PC-3 (cell line): ENCODE results near the gene TBC1D14. TPM values are rescaled to one million over a fixed set of nuclear protein-coding genes. Genes with fewer than 3 reads are reported as not detected.

Experiments used
- ATAC-seq: fragments of 200-7000 bp; cut with Tn5 transposase; 2 replicates; pipeline ENCODE4 v1.9.1; 2020; ENCODE audit warnings: mild to moderate bottlenecking, moderate library complexity
- BruUV-seq: library from RNA; stranded (reverse); fragments of 400-500 nt; replicated peaks from 2 replicates; lab custom pipeline; 2021; lab: Mats Ljungman, UMichigan
- CTCF ChIA-PET: fragments of 300-600 bp; sonication (Branson Sonifier 250); formaldehyde crosslinking; loops from one replicate; lab custom pipeline; 2022; ENCODE audit warnings: antibody characterized with exemption; lab: Charles Lee
- POLR2A ChIA-PET: fragments of 300-600 bp; sonication (Branson Sonifier 250); formaldehyde crosslinking; loops from one replicate; lab custom pipeline; 2022; ENCODE audit warnings: antibody characterized with exemption; ENCODE audit not compliant: unreplicated experiment; lab: Charles Lee
- DNase-seq: peaks from one replicate; pipeline ENCODE4 v3.0.0-alpha.2; 2015
- H2AFZ ChIP-seq: fragments of 300-600 bp; sonication (generic); 2 replicates; pipeline ENCODE4 v1.6.0; 2016; ENCODE audit warnings: antibody characterized with exemption, low read length
- H3F3A ChIP-seq: fragments of 300-600 bp; sonication (generic); one replicate; pipeline ENCODE4 v1.6.0; 2017; ENCODE audit warnings: antibody characterized with exemption, low read length, control low read depth, mild to moderate bottlenecking; ENCODE audit not compliant: unreplicated experiment
- H3K27ac ChIP-seq: fragments of 300-600 bp; sonication (generic); 2 replicates; pipeline ENCODE4 v1.5.1; 2016; ENCODE audit warnings: mild to moderate bottlenecking, low read length
- H3K27me3 ChIP-seq: fragments of 300-600 bp; sonication (generic); 2 replicates; pipeline ENCODE4 v1.6.1; 2016; ENCODE audit warnings: low read length, mixed read lengths
- H3K36me3 ChIP-seq: fragments of 300-600 bp; sonication (generic); 2 replicates; pipeline ENCODE4 v1.6.1; 2016; ENCODE audit warnings: low read depth, mixed run types, low read length, mixed read lengths
- H3K4me1 ChIP-seq: fragments of 300-600 bp; sonication (generic); 2 replicates; pipeline ENCODE4 v1.5.1; 2016; ENCODE audit warnings: low read length; ENCODE audit not compliant: insufficient read depth
- H3K4me2 ChIP-seq: fragments of 300-600 bp; sonication (generic); 2 replicates; pipeline ENCODE4 v1.6.0; 2016; ENCODE audit warnings: low read length
- H3K4me3 ChIP-seq: fragments of 300-600 bp; sonication (generic); 2 replicates; pipeline ENCODE4 v1.5.1; 2016; ENCODE audit warnings: mild to moderate bottlenecking, low read length, mixed read lengths
- H3K79me2 ChIP-seq: fragments of 300-600 bp; sonication (generic); 2 replicates; pipeline ENCODE4 v1.6.1; 2017; ENCODE audit warnings: low read length, mixed read lengths
- H3K9ac ChIP-seq: fragments of 300-600 bp; sonication (generic); 2 replicates; pipeline ENCODE4 v1.6.0; 2016; ENCODE audit warnings: mild to moderate bottlenecking, low read length
- H3K9me2 ChIP-seq: fragments of 300-600 bp; sonication (generic); replicated peaks from 2 replicates; pipeline ENCODE4 v1.6.1; 2016; ENCODE audit warnings: mixed run types, low read length, mixed read lengths
- H3K9me3 ChIP-seq: fragments of 300-600 bp; sonication (generic); 2 replicates; pipeline ENCODE4 v1.6.1; 2016; ENCODE audit warnings: low read length, mixed read lengths
- H4K20me1 ChIP-seq: fragments of 300-600 bp; sonication (generic); 2 replicates; pipeline ENCODE4 v1.6.1; 2016; ENCODE audit warnings: low read length, mixed read lengths
- CTCF ChIP-seq: fragments of 300-600 bp; sonication (generic); conservative IDR thresholded peaks from 2 replicates; pipeline ENCODE4 v1.5.1; 2017; ENCODE audit warnings: antibody characterized with exemption, low read depth, mild to moderate bottlenecking, low read length
- EZH2 ChIP-seq: fragments of 300-600 bp; sonication (generic); IDR thresholded peaks from one replicate; pipeline ENCODE4 v1.6.1; 2017; ENCODE audit warnings: antibody characterized with exemption, mild to moderate bottlenecking, low read length; ENCODE audit not compliant: unreplicated experiment
- EZH2phosphoT487 ChIP-seq: fragments of 300-600 bp; sonication (generic); IDR thresholded peaks from 2 replicates; pipeline ENCODE4 v1.6.1; 2018; ENCODE audit warnings: mild to moderate bottlenecking, antibody characterized with exemption, low read length, borderline replicate concordance
- intact Hi-C: fragments of 100-400 bp; cut with micrococcal nuclease; formaldehyde crosslinking; loops from 2 replicates; pipeline ENCODE4 v1.9.0; 2023
- total RNA-seq: library from RNA; depleted of rRNA; stranded (reverse); fragments of >200 nt; gene quantifications from 2 replicates; pipeline ENCODE4 v1.2.3, GENCODE V29; 2014

Gene TBC1D14
- total RNA-seq, 1 experiment from 2014 or later: 33.0 TPM

- no TSS peak for BruUV-seq
- H4K20me1 ChIP-seq: peaks cover 6% of the 10 kb centered on the region; the same call in 1 of the 2 replicates
Observed at GRCh38 chr4:7044137-7044930, 134.7 kb downstream of the TBC1D14 start.

GRCh38 chr4:7045553-7045952 is 135.9 kb downstream of the TBC1D14 start:
- no peak overlapping the region for H2AFZ ChIP-seq
- ATAC-seq (no peak), DNase-seq (no peak)
- TF ChIP-seq EZH2phosphoT487 (no peak), EZH2 (no peak), CTCF (no peak)
- H3K27ac ChIP-seq: peak overlapping the region; percentile 8
- no peaks in the 10 kb centered on the region for H3K9me3 ChIP-seq
- intact Hi-C loops: no loop called here
- H3K79me2 ChIP-seq: peaks cover 71% of the 10 kb centered on the region
- POLR2A ChIA-PET: no interaction called here
- H3K4me1 ChIP-seq: peaks cover 33% of the 10 kb centered on the region
- no peaks in the 10 kb centered on the region for H3K36me3 ChIP-seq
- H4K20me1 ChIP-seq: peaks cover 6% of the 10 kb centered on the region; the same call in 1 of the 2 replicates
- H3K9me2 ChIP-seq: no peaks in the 10 kb centered on the region
- peak overlapping the region; percentile 98 for H3K4me3 ChIP-seq
- no peak overlapping the region for H3K9ac ChIP-seq
- CTCF ChIA-PET: no interaction called here
- H3F3A ChIP-seq: no peaks in the 10 kb centered on the region
- BruUV-seq: no TSS peak
- H3K27me3 ChIP-seq: no peaks in the 10 kb centered on the region
- peak overlapping the region; percentile 97 for H3K4me2 ChIP-seq

More at GRCh38 chr4:7044137-7044930, 134.7 kb downstream of the TBC1D14 start:
- Histone ChIP-seq H3K36me3 (no peaks in the 10 kb centered on the region), H3K27me3 (no peaks in the 10 kb centered on the region), H3F3A (no peaks in the 10 kb centered on the region), H3K4me3 (peak overlapping the region; percentile 98), H3K9me2 (no peaks in the 10 kb centered on the region), H3K79me2 (peaks cover 59% of the 10 kb centered on the region), H3K27ac (no peak overlapping the region), H3K9ac (peak overlapping the region; percentile 90), H3K9me3 (no peaks in the 10 kb centered on the region), H3K4me2 (peak overlapping the region; percentile 97), H3K4me1 (peaks cover 33% of the 10 kb centered on the region), H2AFZ (peak overlapping the region; percentile 75; the same call in 1 of the 2 replicates)
- intact Hi-C loops: no loop called here
- TF ChIP-seq EZH2phosphoT487 (no peak), EZH2 (no peak), CTCF (no peak)
- ChIA-PET POLR2A (no interaction called here), CTCF (interaction anchor here (0.9 to 1.4 kb wide), 2 partner anchors 23 to 27 kb away, joined by 3 read pairs; partner anchors contain the start of gene GRPEL1)
- DNase-seq (no peak), ATAC-seq (no peak)
